Ovary (tissue), 3 donors: Measurements from ENCODE around the gene CCNE1.

Experiments used
- CTCF ChIP-seq, 3 donors: fragments of 450-650 bp in 2 of 3; fragments of 200-600 bp in 1 of 3; IDR thresholded peaks; one replicate each; pipeline versions ENCODE4 v1.5.1 to v1.8.0; 2016 to 2022; ENCODE audit warnings: antibody characterized with exemption in 3 of 3, mild to moderate bottlenecking in 1 of 3
- POLR2A ChIP-seq: fragments of 450-650 bp; IDR thresholded peaks from one replicate; pipeline ENCODE4 v1.6.1; 2017; ENCODE audit warnings: antibody characterized with exemption, mild to moderate bottlenecking, moderate library complexity
- donor health status: DM: no; HTN: no; CAD: no.

DNA sequence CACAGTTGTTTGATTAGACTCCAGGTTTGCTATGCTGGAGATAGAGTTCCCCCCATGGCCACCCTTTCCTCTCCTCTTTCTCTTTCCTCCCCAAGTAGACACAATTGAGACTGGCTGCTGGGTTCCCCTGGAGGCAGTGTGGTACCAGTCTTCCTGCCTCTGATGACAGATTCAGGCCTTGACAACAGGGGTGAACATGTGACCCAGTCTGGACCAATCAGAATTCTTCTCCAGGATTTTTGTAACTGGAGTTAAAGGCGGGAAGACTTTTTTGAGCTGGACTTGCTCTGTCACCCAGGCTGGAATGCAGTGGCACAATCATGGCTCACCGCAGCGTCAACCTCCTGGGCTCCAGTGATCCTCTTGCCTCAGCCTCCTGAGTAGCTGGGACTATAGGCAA lies 48.7 kb downstream of the CCNE1 start:
- TF ChIP-seq CTCF (IDR thresholded peaks at IDR 0.05) = no peak
- no peak for TF ChIP-seq POLR2A
